IPS-11a (cell line): Measurements from ENCODE around the gene PYCR2.

ENCODE experiments used
- H3K4me3 ChIP-seq: one replicate; pipeline ENCODE4 v1.5.1; 2013; ENCODE audit warnings: low read depth, low read length, control low read depth

PYCR2 gene

DNA sequence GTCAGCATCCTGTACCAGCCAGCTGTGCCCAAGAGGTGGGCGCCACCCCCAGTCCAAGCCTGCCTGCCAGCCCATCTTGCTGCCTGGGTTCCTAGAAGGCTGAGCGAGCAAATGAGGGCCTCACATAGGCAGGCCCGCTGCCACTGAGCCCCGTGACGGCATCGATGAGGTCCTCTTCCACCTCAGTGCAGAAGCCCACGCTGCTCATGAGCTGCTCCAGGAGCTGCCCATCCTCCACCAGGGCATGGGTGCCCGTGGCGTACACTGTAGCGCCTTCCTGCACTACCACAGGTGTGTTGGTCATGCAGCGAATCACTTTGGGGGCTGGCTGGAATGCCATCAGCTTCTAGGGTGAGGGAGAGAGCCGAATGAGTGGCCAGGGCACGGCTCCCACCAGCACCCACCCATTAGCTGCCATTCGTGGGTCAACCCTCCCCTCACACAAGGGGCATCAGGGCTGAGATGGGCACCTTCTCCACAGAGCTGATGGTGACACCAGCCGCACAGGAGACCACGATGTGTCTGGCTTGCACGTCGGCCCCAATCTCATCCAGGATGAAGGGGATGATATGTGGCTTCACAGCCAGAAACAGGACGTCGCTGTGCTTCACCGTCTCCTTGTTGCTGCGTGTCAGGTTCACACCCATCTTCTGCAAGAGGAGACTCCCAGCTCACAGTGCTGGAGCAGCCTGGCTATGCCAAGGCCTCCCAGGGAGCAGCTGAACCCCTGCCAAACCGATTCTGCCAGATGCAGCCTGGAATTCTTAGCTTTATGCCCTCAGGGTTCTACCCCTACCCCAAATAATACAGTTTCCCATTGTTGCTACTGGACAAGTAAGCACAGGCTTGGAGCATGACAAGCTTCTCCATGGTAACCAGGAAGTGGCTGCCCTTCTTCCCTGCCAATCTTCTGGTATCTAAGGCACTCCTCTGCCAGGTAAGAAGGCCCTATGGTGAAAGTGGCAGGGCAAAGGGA is 2.0 kb downstream of the PYCR2 start:
- no peak overlapping the region for H3K4me3 ChIP-seq

GRCh38 chr1:225919906-225920305 is 4.1 kb downstream of the PYCR2 start:
- no peak overlapping the region for H3K4me3 ChIP-seq

GRCh38 chr1:225918280-225918679 is 5.8 kb downstream of the PYCR2 start:
- H3K4me3 ChIP-seq, result no peak overlapping the region

GRCh38 chr1:225917536-225917935 is 6.5 kb downstream of the PYCR2 start:
- no peak overlapping the region for H3K4me3 ChIP-seq

DNA sequence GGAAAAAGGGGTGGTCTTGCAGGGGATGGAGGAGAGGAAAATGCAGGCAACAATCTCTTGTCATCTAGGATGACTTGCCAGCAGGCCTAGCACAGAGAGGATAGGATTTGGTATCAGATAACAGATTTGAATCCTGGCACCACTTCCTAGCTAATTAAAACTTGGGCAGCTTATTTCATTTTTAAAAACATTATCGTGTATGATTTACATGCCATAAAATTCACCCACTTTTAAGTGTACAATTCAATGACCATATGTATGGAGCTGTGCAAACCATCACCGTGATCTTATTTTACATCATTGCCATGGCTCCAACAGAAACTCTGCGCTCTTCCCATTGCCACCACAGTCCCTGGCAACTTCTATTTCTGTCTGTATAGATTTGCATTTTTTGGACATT is 6.9 kb downstream of the PYCR2 start:
- H3K4me3 ChIP-seq, result no peak overlapping the region

GRCh38 chr1:225915538-225915991 is 8.5 kb downstream of the PYCR2 start:
- H3K4me3 ChIP-seq, result no peak overlapping the region

- H3K4me3 ChIP-seq, result no peak overlapping the region
Measured at GRCh38 chr1:225914947-225915346, 9.1 kb downstream of the PYCR2 start.

- no peak overlapping the region for H3K4me3 ChIP-seq
Measured at GRCh38 chr1:225914391-225914790, 9.7 kb downstream of the PYCR2 start.

DNA sequence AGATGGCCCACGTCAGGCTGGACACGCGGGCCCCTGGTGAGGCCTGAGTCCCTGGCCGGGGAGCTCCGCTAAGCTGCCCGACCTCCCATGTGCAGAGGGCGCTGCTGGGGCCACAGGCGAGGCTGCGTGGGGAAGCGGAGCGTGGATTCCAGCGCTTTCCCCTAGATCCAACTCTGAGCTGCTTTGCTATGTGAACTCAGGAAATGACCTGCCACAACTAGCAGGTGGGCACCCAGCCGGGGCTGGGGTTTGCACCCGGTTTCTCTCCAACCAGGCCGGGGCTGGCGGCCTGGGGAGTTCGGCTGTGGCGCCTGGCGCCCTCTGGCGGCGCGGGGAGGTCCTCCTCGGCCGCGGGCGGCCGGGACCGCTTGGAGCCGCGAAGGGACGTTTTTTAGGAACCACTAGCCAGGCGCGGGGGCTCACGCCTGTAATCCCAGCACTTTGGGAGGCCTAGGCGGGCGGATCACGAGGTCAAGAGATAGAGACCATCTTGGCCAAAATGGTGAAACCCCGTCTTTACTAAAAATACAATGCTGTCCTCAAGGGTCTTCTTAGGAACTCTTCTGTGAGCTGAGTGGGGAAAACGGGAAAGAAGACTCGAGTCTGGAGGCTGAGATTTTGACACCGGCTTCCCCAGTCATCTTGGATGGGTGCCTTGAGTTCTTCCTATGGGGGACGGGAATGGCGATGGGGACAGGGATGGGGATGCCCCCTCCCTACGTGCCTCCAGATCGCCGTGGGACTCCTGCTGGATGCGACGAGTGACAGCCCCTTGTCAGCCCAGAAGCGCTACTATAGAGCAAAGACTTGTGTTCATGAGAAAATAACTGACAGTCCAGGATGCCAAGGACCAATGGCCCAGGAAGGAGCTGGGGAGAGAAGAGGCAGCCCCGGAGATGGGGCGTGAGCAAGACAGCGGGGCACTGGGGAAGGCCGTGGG is 12.6 kb downstream of the PYCR2 start:
- H3K4me3 ChIP-seq, result no peak overlapping the region

DNA sequence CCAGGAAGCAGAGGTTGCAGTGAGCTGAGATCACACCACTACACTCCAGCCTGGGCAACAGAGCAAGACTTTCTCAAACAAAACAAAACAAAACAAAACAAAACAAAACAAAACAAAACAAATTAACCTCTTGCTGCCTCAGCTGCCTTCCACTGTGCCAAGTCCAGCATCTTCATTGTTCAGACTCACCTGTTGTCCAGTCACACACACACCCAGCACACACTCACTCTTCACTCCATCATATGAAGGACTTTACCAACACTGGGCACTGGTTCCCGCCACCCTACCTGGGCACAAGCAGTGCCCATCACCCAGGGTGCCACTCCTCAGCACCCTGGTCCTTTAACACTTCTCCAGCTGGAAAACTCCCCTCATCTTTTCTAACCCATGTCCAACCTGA is 14.6 kb downstream of the PYCR2 start:
- H3K4me3 ChIP-seq, result no peak overlapping the region

GRCh38 chr1:225908773-225909172 is 15.3 kb downstream of the PYCR2 start:
- H3K4me3 ChIP-seq, result no peak overlapping the region

GRCh38 chr1:225908013-225908640 is 15.9 kb downstream of the PYCR2 start:
- H3K4me3 ChIP-seq, result no peak overlapping the region

- no peak overlapping the region for H3K4me3 ChIP-seq
Measured at GRCh38 chr1:225907341-225907740, 16.7 kb downstream of the PYCR2 start.

GRCh38 chr1:225906467-225906866 is 17.6 kb downstream of the PYCR2 start:
- no peak overlapping the region for H3K4me3 ChIP-seq

GRCh38 chr1:225903623-225904022 is 20.4 kb downstream of the PYCR2 start:
- H3K4me3 ChIP-seq, result no peak overlapping the region

DNA sequence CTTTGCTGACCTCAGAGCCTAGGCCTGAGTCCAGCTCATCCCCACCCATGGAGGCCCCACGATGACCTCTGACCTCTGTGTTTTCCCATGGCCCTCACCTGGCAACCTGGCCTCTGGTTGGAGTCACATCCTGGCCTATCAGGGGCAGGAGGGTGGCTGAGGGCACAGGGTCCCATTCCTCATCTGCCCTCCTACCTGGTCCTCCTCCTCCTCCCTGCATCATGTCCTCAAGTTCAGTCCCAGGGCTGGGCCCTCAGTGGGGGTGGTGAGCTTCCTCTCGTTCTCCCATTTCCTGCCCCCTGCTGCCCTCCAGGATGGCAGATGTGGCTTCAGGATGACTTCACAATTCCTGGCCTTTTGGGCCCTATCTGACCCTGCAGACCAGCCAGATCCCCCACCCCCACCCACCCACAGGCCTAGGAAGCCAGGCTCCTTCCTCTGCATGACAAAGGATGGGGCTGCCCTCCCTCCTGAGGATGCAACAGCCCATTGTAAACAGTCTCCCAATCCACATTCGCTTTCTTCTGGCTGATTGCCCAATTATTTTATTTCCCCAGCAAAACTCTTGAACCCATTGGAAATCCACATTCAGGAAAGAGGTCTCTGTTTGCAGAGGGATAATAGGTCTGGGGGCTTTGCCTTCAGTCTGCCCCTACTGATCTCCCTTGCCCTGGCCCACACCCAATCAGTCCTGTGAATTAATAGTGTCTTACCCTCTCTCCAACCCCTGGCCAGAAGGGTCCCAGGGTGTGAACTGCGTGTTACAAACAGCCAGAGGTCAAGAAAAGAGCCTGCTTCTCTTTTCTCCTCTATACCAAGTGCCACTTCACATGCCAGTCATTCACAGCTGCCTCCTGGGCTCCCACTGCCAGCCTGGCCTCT is 24.8 kb downstream of the PYCR2 start:
- H3K4me3 ChIP-seq, result no peak overlapping the region

DNA sequence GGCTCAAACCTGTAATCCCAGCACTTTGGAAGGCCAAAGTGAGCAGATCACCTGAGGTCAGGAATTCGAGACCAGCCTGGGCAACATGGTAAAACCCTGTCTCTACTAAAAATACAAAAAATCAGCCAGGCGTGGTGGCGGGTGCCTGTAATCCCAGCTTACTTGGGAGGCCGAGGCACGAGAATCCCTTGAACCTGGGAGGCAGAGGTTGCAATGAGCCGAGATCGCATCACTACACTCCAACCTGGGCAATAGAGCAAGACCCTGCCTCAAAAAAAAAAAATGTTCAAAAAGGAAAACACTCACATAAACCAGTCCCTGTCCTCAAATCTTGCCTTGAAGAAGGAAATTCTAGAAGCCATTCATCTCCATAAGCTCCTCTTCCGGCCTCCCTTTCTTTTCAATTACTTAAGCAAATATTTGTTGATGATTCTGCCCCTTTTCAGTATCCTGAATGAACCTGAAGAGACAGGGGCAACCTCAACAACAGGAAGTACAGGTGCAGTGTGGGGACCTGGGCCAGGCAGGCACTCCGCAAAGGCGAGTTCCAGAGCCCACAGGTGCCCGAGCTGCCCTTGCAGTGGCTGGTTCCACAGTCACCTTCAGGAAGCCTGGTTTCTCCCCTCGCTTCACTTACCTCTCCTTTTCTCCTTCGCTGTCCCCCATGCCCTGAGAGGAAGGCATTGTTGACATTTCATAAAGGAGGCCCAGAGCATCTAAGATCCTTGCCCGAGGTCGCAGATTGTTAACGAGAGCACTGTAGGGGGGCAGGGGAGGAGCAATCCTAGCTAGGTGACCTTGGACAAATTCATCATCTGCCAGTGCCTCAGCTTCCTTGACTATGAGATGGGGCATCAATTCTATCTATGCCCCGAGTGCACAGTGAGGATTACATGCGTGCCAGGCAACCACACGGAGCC is 26.2 kb downstream of the PYCR2 start:
- H3K4me3 ChIP-seq, result no peak overlapping the region

GRCh38 chr1:225896937-225897549 is 27.0 kb downstream of the PYCR2 start:
- H3K4me3 ChIP-seq, result no peak overlapping the region

GRCh38 chr1:225896494-225896893 is 27.6 kb downstream of the PYCR2 start:
- H3K4me3 ChIP-seq, result no peak overlapping the region
